ENCODE data around the gene PDXK. TPM values are rescaled to one million over a fixed set of nuclear protein-coding genes. Genes with fewer than 3 reads are reported as not detected.
A peak's percentile ranks its signal among the peaks of the same experiment; 100 is the strongest.

Gene PDXK
- total and polyA plus RNA-seq, 2 experiments from 2014 or later: 103 to 192 TPM

DNA sequence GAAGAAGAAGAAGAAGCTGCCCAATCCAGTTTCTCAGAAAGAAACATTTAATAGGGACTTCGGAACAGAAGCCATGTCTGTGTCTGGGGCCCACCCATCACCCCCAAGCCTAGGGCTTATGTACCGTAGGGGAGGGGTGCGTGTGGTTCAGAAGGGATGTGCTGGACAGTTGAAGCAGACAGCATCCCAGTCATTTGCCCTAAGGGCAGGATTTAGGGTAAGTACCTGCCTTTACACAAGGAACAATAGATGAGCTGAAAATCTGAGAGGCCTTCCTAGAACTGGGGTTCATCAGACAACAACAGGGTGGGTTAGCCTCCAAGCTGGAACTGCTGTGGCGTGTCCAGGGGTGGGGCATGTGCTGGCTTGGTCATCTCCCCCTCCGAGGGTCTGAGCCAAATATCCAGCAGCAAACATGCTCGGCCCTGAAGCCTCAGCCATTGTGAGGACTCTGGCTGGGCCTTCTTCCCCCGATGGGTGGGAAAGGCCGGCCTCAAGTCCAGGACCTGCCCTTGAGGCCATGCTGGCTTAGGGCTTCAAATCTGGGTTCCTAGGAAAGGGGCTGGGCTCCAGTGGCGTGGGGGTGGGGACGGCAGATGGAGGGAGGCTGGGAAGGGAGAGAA is 45.1 kb downstream of the PDXK start:
- no peaks in the 10 kb centered on the region for H3K9me2 ChIP-seq (replicated peaks; ENCODE audit: insufficient read depth)
- H3K9me3 ChIP-seq (ENCODE audit: low read depth): no peaks in the 10 kb centered on the region
- no peaks in the 10 kb centered on the region for H3K27me3 ChIP-seq
- H3K4me3 ChIP-seq: no peak overlapping the region
- H3K36me3 ChIP-seq (replicated peaks; ENCODE audit: insufficient read depth, low read depth): no peaks in the 10 kb centered on the region
- H3K4me2 ChIP-seq: no peak overlapping the region
- no peaks in the 10 kb centered on the region for H3K79me2 ChIP-seq
- H3K4me1 ChIP-seq (ENCODE audit: insufficient read depth): peaks cover 20% of the 10 kb centered on the region
- no peak for DNase-seq (ENCODE audit: low spot score)
- TF ChIP-seq CTCF (IDR thresholded peaks at IDR 0.05; ENCODE audit: poor library complexity): no peak
- no peak for TF ChIP-seq EZH2phosphoT487 (IDR thresholded peaks at IDR 0.05; ENCODE audit: low read depth, severe bottlenecking, unreplicated experiment)
- TF ChIP-seq EZH2 (IDR thresholded peaks at IDR 0.05; ENCODE audit: borderline replicate concordance): no peak
- WGBS (ENCODE audit: low lambda C conversion rate, missing lambda C conversion rate): 91% methylated on average over 10 of the region's 10 CpGs
- no peak overlapping the region for H2AFZ ChIP-seq
- H4K20me1 ChIP-seq (ENCODE audit: insufficient read depth, poor library complexity, severe bottlenecking): no peaks in the 10 kb centered on the region
- H3K27ac ChIP-seq: no peak overlapping the region

- TF ChIP-seq CTCF (IDR thresholded peaks at IDR 0.05; ENCODE audit: poor library complexity): no peak
- no peak for TF ChIP-seq EZH2phosphoT487 (IDR thresholded peaks at IDR 0.05; ENCODE audit: low read depth, severe bottlenecking, unreplicated experiment)
- no peak for TF ChIP-seq EZH2 (IDR thresholded peaks at IDR 0.05; ENCODE audit: borderline replicate concordance)
- H3K4me3 ChIP-seq: no peak overlapping the region
- H3K27ac ChIP-seq: no peak overlapping the region
- H3K4me2 ChIP-seq: no peak overlapping the region
- H3K9me3 ChIP-seq (ENCODE audit: low read depth): no peaks in the 10 kb centered on the region
- H3K79me2 ChIP-seq: no peaks in the 10 kb centered on the region
- 90% methylated on average over 19 of the region's 19 CpGs for WGBS (ENCODE audit: low lambda C conversion rate, missing lambda C conversion rate)
- no peaks in the 10 kb centered on the region for H4K20me1 ChIP-seq (ENCODE audit: insufficient read depth, poor library complexity, severe bottlenecking)
- H3K4me1 ChIP-seq (ENCODE audit: insufficient read depth): peaks cover 20% of the 10 kb centered on the region
- DNase-seq (ENCODE audit: low spot score): no peak
- H3K27me3 ChIP-seq: no peaks in the 10 kb centered on the region
- H3K36me3 ChIP-seq (replicated peaks; ENCODE audit: insufficient read depth, low read depth): no peaks in the 10 kb centered on the region
- no peaks in the 10 kb centered on the region for H3K9me2 ChIP-seq (replicated peaks; ENCODE audit: insufficient read depth)
- no peak overlapping the region for H2AFZ ChIP-seq
Measured at GRCh38 chr21:43764576-43765495, 45.9 kb downstream of the PDXK start.

DNA sequence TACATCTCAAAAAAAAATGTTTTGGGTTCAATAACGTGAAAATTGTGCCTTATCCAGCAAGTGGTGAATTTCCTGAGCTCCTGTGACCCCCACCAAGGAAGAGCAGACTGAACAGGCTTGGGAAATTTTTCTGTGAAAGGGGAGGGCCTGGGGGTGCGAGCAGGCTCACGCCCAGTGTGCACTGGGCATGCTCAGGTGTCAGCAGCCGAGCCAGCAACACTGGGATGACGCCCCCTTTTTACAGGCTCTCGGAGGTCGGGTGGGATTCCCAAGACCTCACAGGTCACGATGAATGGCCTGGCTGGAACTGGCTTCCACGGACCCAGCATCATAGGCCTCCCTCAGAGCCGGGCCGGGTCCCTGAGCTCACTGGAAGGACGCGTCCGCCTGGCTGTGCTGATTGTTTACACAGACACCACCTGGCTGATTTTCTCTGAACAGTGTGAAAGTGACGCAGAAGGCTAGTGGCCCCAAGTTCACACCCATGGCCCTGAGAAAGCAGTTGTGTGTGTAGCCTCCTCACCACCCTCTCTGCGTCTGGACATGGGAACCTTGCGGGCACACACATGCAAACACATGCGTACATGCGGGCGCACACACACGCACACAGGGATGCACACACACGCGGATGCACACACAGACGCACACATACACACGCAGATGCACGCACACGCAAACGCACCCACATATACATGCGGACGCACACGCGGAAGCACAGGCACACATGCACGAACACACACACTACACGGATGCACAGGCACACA is 48.0 kb downstream of the PDXK start:
- WGBS (ENCODE audit: low lambda C conversion rate, missing lambda C conversion rate): 83% methylated on average over 34 of the region's 34 CpGs
- DNase-seq (ENCODE audit: low spot score): peak; percentile 67
- H3K4me1 ChIP-seq (ENCODE audit: insufficient read depth): peaks cover 20% of the 10 kb centered on the region
- no peaks in the 10 kb centered on the region for H4K20me1 ChIP-seq (ENCODE audit: insufficient read depth, poor library complexity, severe bottlenecking)
- no peak overlapping the region for H3K4me2 ChIP-seq
- no peaks in the 10 kb centered on the region for H3K9me3 ChIP-seq (ENCODE audit: low read depth)
- TF ChIP-seq CTCF (IDR thresholded peaks at IDR 0.05; ENCODE audit: poor library complexity): no peak
- TF ChIP-seq EZH2phosphoT487 (IDR thresholded peaks at IDR 0.05; ENCODE audit: low read depth, severe bottlenecking, unreplicated experiment): no peak
- no peak for TF ChIP-seq EZH2 (IDR thresholded peaks at IDR 0.05; ENCODE audit: borderline replicate concordance)
- H3K9me2 ChIP-seq (replicated peaks; ENCODE audit: insufficient read depth): no peaks in the 10 kb centered on the region
- peak overlapping the region; percentile 97 for H3K27ac ChIP-seq
- no peak overlapping the region for H3K4me3 ChIP-seq
- no peaks in the 10 kb centered on the region for H3K36me3 ChIP-seq (replicated peaks; ENCODE audit: insufficient read depth, low read depth)
- H3K79me2 ChIP-seq: no peaks in the 10 kb centered on the region
- no peaks in the 10 kb centered on the region for H3K27me3 ChIP-seq
- H2AFZ ChIP-seq: no peak overlapping the region
